A673 (cell line): ENCODE results near the gene GPR39. TPM values are rescaled to one million over a fixed set of nuclear protein-coding genes. Genes with fewer than 3 reads are reported as not detected.

ENCODE experiments used
- BruUV-seq: library from RNA; stranded (reverse); fragments of 400-500 nt; replicated peaks from 2 replicates; lab custom pipeline; 2021; lab: Mats Ljungman, UMichigan
- CTCF ChIA-PET: fragments of 300-600 bp; sonication (Branson Sonifier 250); formaldehyde crosslinking; loops from one replicate; lab custom pipeline; 2022; ENCODE audit warnings: antibody characterized with exemption; lab: Charles Lee
- POLR2A ChIA-PET: fragments of 300-600 bp; sonication (Branson Sonifier 250); formaldehyde crosslinking; loops from one replicate; lab custom pipeline; 2022; ENCODE audit warnings: antibody characterized with exemption; ENCODE audit not compliant: low non-redundant PET; lab: Charles Lee
- DNase-seq: peaks from one replicate; pipeline ENCODE4 v3.0.0-alpha.2; 2015; ENCODE audit warnings: low spot score
- H3K27ac ChIP-seq: fragments of 200-600 bp; sonication (generic); 2 replicates; pipeline ENCODE4 v1.5.1; 2016; ENCODE audit warnings: mixed run types, low read depth, mild to moderate bottlenecking, mixed read lengths, antibody characterized with exemption, low read length; ENCODE audit not compliant: poor library complexity, severe bottlenecking
- H3K27me3 ChIP-seq: fragments of 200-600 bp; sonication (generic); replicated peaks from 2 replicates; pipeline ENCODE4 v1.6.1; 2017; ENCODE audit warnings: mixed run types, low read depth, mild to moderate bottlenecking, mixed read lengths, antibody characterized with exemption, low read length; ENCODE audit not compliant: insufficient read depth, poor library complexity
- H3K36me3 ChIP-seq: fragments of 200-600 bp; sonication (generic); 2 replicates; pipeline ENCODE4 v1.6.1; 2016; ENCODE audit warnings: mixed run types, mild to moderate bottlenecking, mixed read lengths, antibody characterized with exemption, low read length; ENCODE audit not compliant: insufficient read depth, poor library complexity, severe bottlenecking
- H3K4me1 ChIP-seq: fragments of 200-600 bp; sonication (generic); 2 replicates; pipeline ENCODE4 v1.6.1; 2017; ENCODE audit warnings: mixed run types, mild to moderate bottlenecking, mixed read lengths, antibody characterized with exemption, low read length; ENCODE audit not compliant: insufficient read depth, poor library complexity, severe bottlenecking
- H3K4me3 ChIP-seq: fragments of 200-600 bp; sonication (generic); 2 replicates; pipeline ENCODE4 v1.5.1; 2016; ENCODE audit warnings: low read depth, mixed run types, mild to moderate bottlenecking, mixed read lengths, low read length; ENCODE audit not compliant: poor library complexity, severe bottlenecking
- H3K9me3 ChIP-seq: fragments of 200-600 bp; sonication (generic); 2 replicates; pipeline ENCODE4 v1.6.1; 2016; ENCODE audit warnings: mixed run types, low read depth, mild to moderate bottlenecking, mixed read lengths, antibody characterized with exemption, low read length; ENCODE audit not compliant: poor library complexity, severe bottlenecking
- CTCF ChIP-seq: fragments of 300-800, 200-600 bp; sonication (generic); conservative IDR thresholded peaks from 2 replicates; pipeline ENCODE4 v1.5.1; 2017; ENCODE audit warnings: low read depth, mild to moderate bottlenecking, antibody characterized with exemption, low read length, moderate library complexity, mixed read lengths
- EZH2 ChIP-seq: fragments of 200-600 bp; sonication (generic); IDR thresholded peaks from 2 replicates; pipeline ENCODE4 v1.6.1; 2017; ENCODE audit warnings: borderline replicate concordance, low read depth, mild to moderate bottlenecking, mixed read lengths, antibody characterized with exemption, low read length; ENCODE audit not compliant: poor library complexity, severe bottlenecking
- intact Hi-C: fragments of 100-400 bp; cut with micrococcal nuclease; formaldehyde crosslinking; loops from one replicate; pipeline ENCODE4 v1.10.0; 2022; ENCODE audit not compliant: unreplicated experiment
- total RNA-seq: library from RNA; stranded (reverse); gene quantifications from 2 replicates; pipeline ENCODE4 v1.2.3, GENCODE V29; 2021

The GPR39 gene
- total RNA-seq, 1 experiment from 2014 or later, result 3.6 TPM

GRCh38 chr2:132437852-132438669 is 21.5 kb downstream of the GPR39 start:
- ChIA-PET POLR2A (interaction anchor here (0.6 kb wide), 1 partner anchor 49 kb away, joined by 5 read pairs; no protein-coding TSS in a partner anchor), CTCF (interaction anchor here (0.9 kb wide), 1 partner anchor 10 kb away, joined by 3 read pairs; no protein-coding TSS in a partner anchor)
- no peak for TF ChIP-seq CTCF
- no peak for TF ChIP-seq EZH2
- no peaks in the 10 kb centered on the region for H3K27me3 ChIP-seq
- H3K4me3 ChIP-seq, result no peak overlapping the region
- BruUV-seq, result no TSS peak
- H3K9me3 ChIP-seq, result no peaks in the 10 kb centered on the region
- peaks cover 42% of the 10 kb centered on the region for H3K4me1 ChIP-seq
- H3K36me3 ChIP-seq, result no peaks in the 10 kb centered on the region
- intact Hi-C loops, result no loop called here
- peak overlapping the region; percentile 46 for H3K27ac ChIP-seq
- no peak for DNase-seq

GRCh38 chr2:132438691-132439090 is 22.1 kb downstream of the GPR39 start:
- Histone ChIP-seq H3K36me3 (no peaks in the 10 kb centered on the region), H3K27me3 (no peaks in the 10 kb centered on the region), H3K4me3 (no peak overlapping the region), H3K9me3 (no peaks in the 10 kb centered on the region), H3K4me1 (peaks cover 42% of the 10 kb centered on the region), H3K27ac (peak overlapping the region; percentile 46)
- DNase-seq, result peak; percentile 91
- intact Hi-C loops, result no loop called here
- TF ChIP-seq EZH2 (no peak), CTCF (no peak)
- ChIA-PET CTCF (interaction anchor here (0.5 to 0.9 kb wide), 2 partner anchors 10 to 119 kb away, joined by 3 to 8 read pairs; no protein-coding TSS in a partner anchor), POLR2A (no interaction called here)
- BruUV-seq, result no TSS peak

GRCh38 chr2:132439703-132440398 is 23.2 kb downstream of the GPR39 start:
- Histone ChIP-seq H3K9me3 (no peaks in the 10 kb centered on the region), H3K27ac (peak overlapping the region; percentile 46), H3K27me3 (no peaks in the 10 kb centered on the region), H3K36me3 (no peaks in the 10 kb centered on the region), H3K4me3 (no peak overlapping the region), H3K4me1 (peaks cover 42% of the 10 kb centered on the region)
- no TSS peak for BruUV-seq
- DNase-seq, result peak; percentile 68
- ChIA-PET CTCF (interaction anchor here (0.9 kb wide), 1 partner anchor 9 kb away, joined by 5 read pairs; no protein-coding TSS in a partner anchor), POLR2A (no interaction called here)
- intact Hi-C loops, result no loop called here
- TF ChIP-seq CTCF (no peak), EZH2 (no peak)
